IPS-18a (cell line): ENCODE measurements around the gene AGPAT4.

ENCODE experiments used
- H3K27ac ChIP-seq: one replicate; pipeline ENCODE4 v1.5.1; 2013; ENCODE audit warnings: low read length
- H3K27me3 ChIP-seq: one replicate; pipeline ENCODE4 v1.6.1; 2013; ENCODE audit warnings: mild to moderate bottlenecking, low read length; ENCODE audit not compliant: control insufficient read depth, insufficient read depth
- H3K36me3 ChIP-seq: one replicate; pipeline ENCODE4 v1.6.1; 2013; ENCODE audit warnings: low read depth, low read length; ENCODE audit not compliant: control insufficient read depth
- H3K4me1 ChIP-seq: one replicate; pipeline ENCODE4 v1.6.1; 2013; ENCODE audit warnings: low read depth, low read length; ENCODE audit not compliant: control insufficient read depth
- H3K4me3 ChIP-seq: one replicate; pipeline ENCODE4 v1.5.1; 2013; ENCODE audit warnings: low read length
- H3K9ac ChIP-seq: one replicate; pipeline ENCODE4 v1.6.1; 2013; ENCODE audit warnings: mild to moderate bottlenecking, low read length, moderate library complexity
- H3K9me3 ChIP-seq: one replicate; pipeline ENCODE4 v1.6.1; 2013; ENCODE audit warnings: low read depth, low read length; ENCODE audit not compliant: control insufficient read depth

Gene AGPAT4

GRCh38 chr6:161266513-161267230 lies 7.2 kb downstream of the AGPAT4 start:
- H3K4me1 ChIP-seq, result peaks cover 21% of the 10 kb centered on the region
- no peaks in the 10 kb centered on the region for H3K27me3 ChIP-seq
- H3K9ac ChIP-seq, result no peak overlapping the region
- H3K9me3 ChIP-seq, result no peaks in the 10 kb centered on the region
- H3K4me3 ChIP-seq, result no peak overlapping the region
- H3K36me3 ChIP-seq, result no peaks in the 10 kb centered on the region
- no peak overlapping the region for H3K27ac ChIP-seq

GRCh38 chr6:161265975-161266374 lies 7.9 kb downstream of the AGPAT4 start:
- no peak overlapping the region for H3K27ac ChIP-seq
- H3K9ac ChIP-seq, result no peak overlapping the region
- no peaks in the 10 kb centered on the region for H3K27me3 ChIP-seq
- no peaks in the 10 kb centered on the region for H3K9me3 ChIP-seq
- H3K4me3 ChIP-seq, result no peak overlapping the region
- peaks cover 6% of the 10 kb centered on the region for H3K36me3 ChIP-seq
- H3K4me1 ChIP-seq, result peaks cover 14% of the 10 kb centered on the region

- Histone ChIP-seq H3K27ac (no peak overlapping the region), H3K9me3 (no peaks in the 10 kb centered on the region), H3K4me1 (peaks cover 14% of the 10 kb centered on the region), H3K27me3 (no peaks in the 10 kb centered on the region), H3K9ac (no peak overlapping the region), H3K4me3 (no peak overlapping the region), H3K36me3 (peaks cover 6% of the 10 kb centered on the region)
Measured at GRCh38 chr6:161265554-161265953, 8.3 kb downstream of the AGPAT4 start.

- peaks cover 6% of the 10 kb centered on the region for H3K36me3 ChIP-seq
- H3K4me1 ChIP-seq, result peaks cover 21% of the 10 kb centered on the region
Measured at GRCh38 chr6:161264181-161264580, 9.7 kb downstream of the AGPAT4 start.

GRCh38 chr6:161261816-161262215 lies 12.0 kb downstream of the AGPAT4 start:
- Histone ChIP-seq H3K4me3 (no peak overlapping the region), H3K9me3 (no peaks in the 10 kb centered on the region), H3K9ac (no peak overlapping the region), H3K36me3 (peaks cover 6% of the 10 kb centered on the region), H3K27me3 (no peaks in the 10 kb centered on the region), H3K27ac (no peak overlapping the region), H3K4me1 (peaks cover 23% of the 10 kb centered on the region)

More at GRCh38 chr6:161264181-161264580, 9.7 kb downstream of the AGPAT4 start:
- no peaks in the 10 kb centered on the region for H3K9me3 ChIP-seq
- H3K27me3 ChIP-seq, result no peaks in the 10 kb centered on the region
- no peak overlapping the region for H3K4me3 ChIP-seq
- no peak overlapping the region for H3K9ac ChIP-seq
- no peak overlapping the region for H3K27ac ChIP-seq

- Histone ChIP-seq H3K36me3 (peaks cover 6% of the 10 kb centered on the region), H3K27ac (no peak overlapping the region), H3K9ac (no peak overlapping the region), H3K9me3 (no peaks in the 10 kb centered on the region), H3K4me1 (peaks cover 21% of the 10 kb centered on the region), H3K27me3 (no peaks in the 10 kb centered on the region), H3K4me3 (no peak overlapping the region)
Measured at GRCh38 chr6:161261325-161261724, 12.5 kb downstream of the AGPAT4 start.

- H3K9me3 ChIP-seq, result no peaks in the 10 kb centered on the region
- no peak overlapping the region for H3K4me3 ChIP-seq
- no peak overlapping the region for H3K9ac ChIP-seq
- H3K4me1 ChIP-seq, result peaks cover 26% of the 10 kb centered on the region
- H3K36me3 ChIP-seq, result peaks cover 6% of the 10 kb centered on the region
- H3K27me3 ChIP-seq, result no peaks in the 10 kb centered on the region
- H3K27ac ChIP-seq, result peak overlapping the region; percentile 15
Measured at GRCh38 chr6:161259302-161259701, 14.6 kb downstream of the AGPAT4 start.

- Histone ChIP-seq H3K4me1 (peaks cover 26% of the 10 kb centered on the region), H3K27ac (no peak overlapping the region), H3K27me3 (no peaks in the 10 kb centered on the region), H3K9me3 (no peaks in the 10 kb centered on the region), H3K36me3 (peaks cover 6% of the 10 kb centered on the region), H3K4me3 (no peak overlapping the region), H3K9ac (no peak overlapping the region)
Measured at GRCh38 chr6:161257793-161258457, 15.9 kb downstream of the AGPAT4 start.

- H3K9ac ChIP-seq, result no peak overlapping the region
- H3K36me3 ChIP-seq, result peaks cover 4% of the 10 kb centered on the region
- H3K9me3 ChIP-seq, result no peaks in the 10 kb centered on the region
- no peaks in the 10 kb centered on the region for H3K27me3 ChIP-seq
- no peak overlapping the region for H3K4me3 ChIP-seq
- no peak overlapping the region for H3K27ac ChIP-seq
- peaks cover 30% of the 10 kb centered on the region for H3K4me1 ChIP-seq
Measured at GRCh38 chr6:161256407-161256806, 17.5 kb downstream of the AGPAT4 start.

GRCh38 chr6:161255518-161255917 lies 18.3 kb downstream of the AGPAT4 start:
- H3K27ac ChIP-seq, result no peak overlapping the region
- no peak overlapping the region for H3K4me3 ChIP-seq
- H3K36me3 ChIP-seq, result no peaks in the 10 kb centered on the region
- H3K9me3 ChIP-seq, result no peaks in the 10 kb centered on the region
- no peaks in the 10 kb centered on the region for H3K27me3 ChIP-seq
- no peak overlapping the region for H3K9ac ChIP-seq
- peaks cover 35% of the 10 kb centered on the region for H3K4me1 ChIP-seq

GRCh38 chr6:161254464-161255253 lies 19.2 kb downstream of the AGPAT4 start:
- Histone ChIP-seq H3K9ac (no peak overlapping the region), H3K9me3 (no peaks in the 10 kb centered on the region), H3K36me3 (no peaks in the 10 kb centered on the region), H3K4me1 (peaks cover 27% of the 10 kb centered on the region), H3K27ac (no peak overlapping the region), H3K4me3 (no peak overlapping the region), H3K27me3 (no peaks in the 10 kb centered on the region)
